CD4-positive, alpha-beta T cell treated with Interleukin-4 for 4 hours (primary cell): ENCODE measurements around the gene UFD1.

Experiments
- DNase-seq: peaks from one replicate; pipeline ENCODE4 v3.0.0-alpha.2; 2020

Gene UFD1

DNA sequence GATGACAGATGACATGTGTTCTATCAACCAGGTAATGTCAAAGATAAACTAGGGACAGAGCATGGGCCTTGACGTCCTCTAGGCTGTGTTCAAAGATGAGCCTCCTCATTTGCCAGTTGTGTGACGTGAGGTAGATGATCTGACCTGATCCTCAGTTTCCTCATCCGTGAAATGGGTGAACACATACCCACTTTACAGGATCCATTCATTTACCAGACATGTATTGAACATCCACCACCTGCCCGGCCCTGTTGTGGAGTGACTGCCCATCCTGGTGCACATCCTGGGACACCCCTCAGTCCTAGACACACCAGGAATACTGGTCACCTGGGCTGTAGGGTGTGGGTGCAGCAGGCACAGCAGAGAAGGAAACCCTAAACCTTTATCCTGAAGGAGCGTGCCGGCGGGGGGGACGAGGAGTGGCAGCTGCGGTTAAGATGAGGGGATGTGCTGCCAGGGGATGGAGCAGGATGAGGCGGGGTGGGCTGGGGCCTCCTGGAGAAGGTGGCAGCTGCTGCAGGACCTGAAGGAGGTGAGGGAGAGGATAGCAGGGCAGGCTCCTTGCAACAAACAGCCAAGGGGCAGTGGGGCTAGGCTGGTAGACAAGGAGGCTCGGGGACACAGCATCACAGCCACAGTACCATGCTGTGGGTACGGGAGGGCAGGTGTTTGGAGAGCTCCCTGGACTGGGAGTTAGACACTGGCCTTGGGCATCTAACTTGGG lies 36.8 kb upstream of the UFD1 start:
- no peak for DNase-seq

DNA sequence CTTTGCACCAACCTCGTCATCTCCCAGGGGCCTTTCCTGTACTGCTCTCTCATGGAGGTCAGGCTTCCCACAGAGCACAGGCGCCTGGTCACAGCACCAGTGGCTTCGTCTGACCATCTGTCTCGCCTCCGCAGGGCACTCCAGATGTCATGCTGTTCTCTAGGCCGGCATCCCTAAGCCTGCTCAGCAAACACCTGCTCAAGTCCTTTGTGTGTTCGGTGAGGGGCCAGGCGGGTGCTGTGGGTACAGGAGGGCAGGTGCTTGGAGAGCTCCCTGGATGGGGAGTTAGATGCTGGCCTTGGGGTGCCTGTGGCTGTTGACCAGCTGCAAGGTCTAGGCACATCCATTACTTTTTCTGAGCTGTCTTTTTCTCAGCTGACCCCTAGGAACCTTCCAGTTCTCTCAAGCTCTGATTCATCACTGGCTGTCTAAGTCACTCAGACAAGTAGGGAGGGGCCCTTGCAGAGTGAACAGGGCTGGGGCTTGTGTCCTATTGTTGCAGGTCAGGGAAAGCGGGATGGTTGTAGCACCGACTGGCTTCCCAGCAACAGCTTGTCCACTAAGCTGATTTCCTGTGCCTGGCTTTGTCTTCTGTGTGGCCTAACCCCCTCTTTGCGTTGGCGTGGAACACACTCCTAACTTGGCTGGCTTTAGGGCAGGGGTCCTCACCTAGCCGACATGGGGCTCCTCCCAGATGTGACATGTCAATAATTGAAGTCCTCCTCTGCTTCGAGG lies 36.0 kb upstream of the UFD1 start:
- DNase-seq: no peak

DNA sequence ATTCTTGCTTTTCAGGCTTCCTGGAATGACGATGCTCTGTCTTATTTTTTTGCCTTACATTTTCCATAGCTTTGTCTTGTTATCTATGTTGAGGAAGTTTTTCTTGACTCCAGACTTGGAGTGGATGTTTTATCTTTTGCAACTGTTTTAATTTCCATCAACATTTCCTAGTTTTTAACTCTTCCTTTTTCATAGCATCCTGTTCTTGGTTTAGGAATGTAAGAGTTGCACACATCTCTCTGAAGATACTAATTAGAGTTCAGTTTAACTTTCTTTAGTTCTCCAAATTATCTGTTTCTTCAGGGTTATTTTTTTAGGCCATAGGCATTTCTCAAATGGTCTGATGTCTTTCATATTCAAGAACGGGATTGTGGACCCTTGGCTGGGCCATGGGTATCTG lies 34.8 kb upstream of the UFD1 start:
- no peak for DNase-seq

DNA sequence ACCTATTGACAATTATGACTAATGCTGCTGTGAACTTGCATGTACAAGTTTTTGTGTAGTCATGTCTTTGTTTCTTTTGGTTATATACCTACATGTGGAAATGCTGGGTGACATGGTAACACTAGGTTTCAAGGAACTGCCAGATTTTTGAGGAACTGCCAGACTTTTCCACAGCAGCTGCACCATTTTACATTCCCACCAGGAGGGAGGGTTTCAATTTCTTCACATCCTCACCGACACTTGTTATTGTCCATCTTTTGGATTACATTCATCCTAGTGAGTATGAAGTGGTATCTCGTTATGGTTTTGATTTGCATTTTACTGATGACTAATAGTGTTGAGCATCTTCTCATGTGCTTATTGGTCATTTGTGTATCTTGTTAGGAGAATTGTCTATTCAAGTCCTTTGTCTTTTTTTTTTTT lies 31.9 kb upstream of the UFD1 start:
- DNase-seq: no peak

DNA sequence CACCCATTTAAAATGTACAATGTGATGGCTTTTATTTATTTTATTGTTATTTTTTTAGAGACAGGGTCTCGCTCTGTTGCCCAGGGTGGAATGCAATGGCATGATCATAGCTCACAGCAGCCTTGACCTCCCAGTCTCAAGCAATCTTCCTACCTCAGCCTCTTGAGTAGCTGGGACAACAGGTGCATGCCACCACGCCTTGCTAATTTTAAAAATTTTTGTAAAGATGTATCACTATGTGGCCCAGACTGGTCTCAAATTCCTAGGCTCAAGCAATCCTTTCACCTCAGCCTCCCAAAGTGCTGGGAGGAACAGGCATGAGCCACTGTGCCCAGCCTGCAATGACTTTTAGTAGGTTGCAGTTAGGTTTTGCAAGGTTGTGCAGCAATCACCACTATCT lies 30.9 kb upstream of the UFD1 start:
- DNase-seq: no peak

DNA sequence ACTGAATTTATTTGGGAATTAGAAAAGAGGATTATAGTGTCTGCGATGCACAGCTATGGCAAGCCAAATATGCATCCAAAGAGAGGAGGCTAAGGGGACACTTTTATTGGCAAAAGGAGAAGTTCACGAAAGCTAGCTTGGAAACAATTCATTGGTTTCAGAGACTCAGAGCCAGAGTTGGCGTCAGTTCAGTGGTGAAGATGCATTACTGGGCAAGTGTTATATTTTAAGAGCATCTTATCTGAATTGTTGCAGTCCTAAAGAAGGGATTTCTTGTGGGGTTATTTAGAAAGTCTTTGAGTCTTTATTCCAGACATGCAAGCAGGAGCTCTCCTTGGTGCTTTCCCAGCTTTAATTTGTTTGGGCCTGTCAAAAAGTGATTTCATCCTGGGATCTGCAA lies 30.2 kb upstream of the UFD1 start:
- DNase-seq: no peak

DNA sequence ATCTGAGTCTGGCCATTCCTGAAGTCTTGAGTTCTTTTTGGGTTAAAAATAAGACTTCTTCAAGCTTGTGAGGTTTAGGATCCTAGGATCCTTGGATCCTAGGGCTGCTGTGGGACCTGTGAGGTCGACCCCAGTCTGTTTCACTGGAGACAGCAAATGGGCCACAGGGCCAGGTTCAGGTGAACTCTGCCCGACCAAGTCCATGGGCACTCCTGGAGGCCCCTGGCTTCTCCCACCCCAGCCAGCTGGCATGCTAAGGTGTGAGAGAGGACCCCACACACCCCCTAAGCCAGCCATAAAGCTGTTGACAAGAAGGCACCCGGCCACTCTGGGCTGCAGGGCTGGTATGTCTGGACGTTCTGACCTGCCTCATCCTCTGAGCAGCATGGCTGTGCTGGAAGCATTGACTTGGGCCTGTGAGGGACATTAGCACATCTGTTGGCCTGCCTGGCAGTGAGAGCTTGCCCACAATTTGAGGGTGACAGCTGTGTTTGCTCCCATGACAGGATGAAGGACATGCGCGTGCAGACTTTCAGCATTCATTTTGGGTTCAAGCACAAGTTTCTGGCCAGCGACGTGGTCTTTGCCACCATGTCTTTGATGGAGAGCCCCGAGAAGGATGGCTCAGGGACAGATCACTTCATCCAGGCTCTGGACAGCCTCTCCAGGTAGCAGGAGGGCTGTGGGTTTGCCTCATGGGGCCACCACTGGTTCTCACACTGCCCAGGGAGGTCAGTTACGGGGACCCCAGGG lies 29.2 kb upstream of the UFD1 start:
- DNase-seq: no peak

DNA sequence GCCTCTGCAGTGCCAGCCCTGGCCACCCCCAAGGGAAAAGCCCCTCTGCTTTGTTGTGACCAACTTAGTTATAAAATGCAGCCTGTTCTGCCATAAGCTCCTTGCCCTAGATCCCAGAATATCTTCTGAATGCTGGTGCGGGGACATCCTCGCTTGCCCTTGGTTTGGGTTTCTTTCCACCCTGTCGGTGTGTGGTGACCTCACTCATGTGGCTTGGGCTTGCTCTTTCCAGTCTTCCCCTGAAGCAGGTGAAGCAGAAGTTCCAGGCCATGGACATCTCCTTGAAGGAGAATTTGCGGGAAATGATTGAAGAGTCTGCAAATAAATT lies 28.5 kb upstream of the UFD1 start:
- no peak for DNase-seq

DNA sequence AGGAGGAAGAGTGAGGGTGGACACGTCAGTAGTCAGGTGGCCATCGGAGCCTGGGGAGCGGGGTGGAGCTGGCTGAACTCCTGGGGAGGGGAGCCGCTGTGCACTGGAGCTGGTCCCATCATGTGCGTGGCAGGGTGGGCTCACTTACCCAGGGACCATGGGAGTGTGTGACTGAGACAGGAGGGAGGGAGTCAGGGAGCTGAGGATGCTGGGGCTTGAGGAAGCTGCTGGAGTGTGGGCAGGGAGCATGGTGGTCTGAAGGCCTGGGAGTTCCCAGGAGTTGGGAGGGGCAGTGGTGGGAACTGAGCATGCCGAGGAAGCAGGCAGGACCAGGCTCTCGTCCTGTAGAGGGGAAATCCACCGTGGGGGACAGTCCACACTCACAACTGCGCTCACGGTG lies 27.2 kb upstream of the UFD1 start:
- DNase-seq: no peak

DNA sequence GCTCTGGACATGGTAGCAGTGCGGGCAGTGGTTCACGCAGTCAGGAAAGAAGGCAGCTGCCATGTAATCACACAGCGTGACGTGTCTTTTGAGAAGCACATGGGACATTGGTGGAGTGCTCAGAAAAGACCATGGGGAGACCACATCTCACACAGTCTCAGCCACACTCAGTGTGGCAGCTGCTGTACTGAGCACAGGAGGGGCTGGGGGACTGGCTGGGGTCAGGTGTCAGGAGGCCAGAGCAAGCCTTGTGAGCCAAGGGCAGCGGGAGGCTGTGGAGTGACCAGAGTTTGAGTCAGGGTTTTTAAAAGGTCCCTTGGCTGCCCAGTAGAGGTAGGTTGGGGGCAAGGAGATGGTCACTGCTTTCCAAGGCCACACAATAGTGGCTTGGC lies 26.7 kb upstream of the UFD1 start:
- no peak for DNase-seq

DNA sequence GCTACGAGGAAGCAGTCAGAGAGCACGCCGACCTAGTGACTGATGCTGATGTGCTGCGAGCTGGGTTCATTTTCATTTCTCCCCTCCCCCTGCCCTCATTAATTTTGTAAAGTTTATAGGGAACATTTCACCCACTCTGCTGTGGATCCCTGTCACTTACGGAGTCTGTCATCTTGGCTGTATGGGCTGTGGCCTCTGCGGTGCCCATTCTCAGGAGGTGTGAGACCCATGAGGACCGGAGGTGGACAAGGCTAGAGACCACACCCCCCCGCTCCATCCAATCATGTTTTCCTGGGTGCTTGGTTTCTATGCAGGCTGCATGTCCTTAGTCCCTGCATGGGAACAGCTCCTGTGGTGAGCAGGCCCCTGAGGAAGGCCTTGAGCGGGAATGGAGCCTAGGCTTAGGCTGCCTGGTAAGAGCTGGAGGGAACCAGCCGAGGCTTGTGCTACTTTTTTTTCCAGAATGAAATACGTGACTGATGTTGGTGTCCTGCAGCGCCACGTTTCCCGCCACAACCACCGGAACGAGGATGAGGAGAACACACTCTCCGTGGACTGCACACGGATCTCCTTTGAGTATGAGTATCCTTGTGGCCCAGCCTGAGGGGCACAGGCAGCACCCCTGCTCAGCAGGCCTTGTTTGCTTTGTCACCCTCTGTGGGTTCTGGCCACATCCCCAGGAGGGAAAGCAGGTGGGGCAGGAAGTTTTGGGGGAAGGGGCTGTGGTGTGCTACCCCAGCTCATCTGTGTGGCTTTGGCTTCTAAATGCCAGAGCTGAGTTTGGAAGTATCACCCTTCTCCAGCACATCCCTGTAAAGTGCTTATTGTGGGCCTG lies 26.1 kb upstream of the UFD1 start:
- no peak for DNase-seq

DNA sequence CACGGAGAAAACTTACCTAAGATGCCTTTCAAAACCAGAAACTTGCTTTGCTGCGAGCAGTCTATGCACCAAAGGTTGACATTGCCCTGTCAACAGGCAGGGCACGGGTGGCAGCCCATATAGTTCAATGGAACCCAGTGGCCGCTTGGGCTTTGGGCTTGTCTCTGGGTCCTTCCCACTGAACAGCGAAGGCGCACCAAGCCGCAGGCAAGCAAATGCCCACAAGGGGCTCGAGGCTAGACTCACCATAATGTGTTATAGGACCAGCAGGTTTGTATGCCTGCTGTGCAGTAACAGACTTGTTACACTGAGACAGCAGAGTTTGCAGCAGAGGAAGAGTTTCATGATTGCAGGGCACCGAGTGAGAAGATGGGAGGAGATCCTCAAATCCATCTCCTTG lies 24.9 kb upstream of the UFD1 start:
- no peak for DNase-seq

DNA sequence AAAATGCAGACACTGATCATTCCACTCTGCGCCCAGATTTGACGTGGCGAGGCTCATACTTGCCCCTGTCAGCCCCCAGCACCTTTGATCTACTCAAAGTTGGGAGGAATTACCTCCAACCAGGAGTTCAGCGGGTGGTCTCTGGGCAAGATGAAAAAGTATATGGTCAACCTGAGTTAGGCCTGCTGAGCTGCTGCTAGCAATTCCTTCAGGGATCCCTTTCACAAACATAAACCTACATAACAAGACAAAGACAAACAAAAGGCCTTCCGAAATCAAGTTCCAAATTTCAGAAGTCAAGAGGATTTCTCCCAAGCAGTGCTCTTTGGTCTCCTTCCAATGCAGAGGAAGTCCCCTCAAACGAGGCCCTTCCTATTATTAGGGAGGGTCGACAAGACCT lies 24.4 kb upstream of the UFD1 start:
- no peak for DNase-seq

DNA sequence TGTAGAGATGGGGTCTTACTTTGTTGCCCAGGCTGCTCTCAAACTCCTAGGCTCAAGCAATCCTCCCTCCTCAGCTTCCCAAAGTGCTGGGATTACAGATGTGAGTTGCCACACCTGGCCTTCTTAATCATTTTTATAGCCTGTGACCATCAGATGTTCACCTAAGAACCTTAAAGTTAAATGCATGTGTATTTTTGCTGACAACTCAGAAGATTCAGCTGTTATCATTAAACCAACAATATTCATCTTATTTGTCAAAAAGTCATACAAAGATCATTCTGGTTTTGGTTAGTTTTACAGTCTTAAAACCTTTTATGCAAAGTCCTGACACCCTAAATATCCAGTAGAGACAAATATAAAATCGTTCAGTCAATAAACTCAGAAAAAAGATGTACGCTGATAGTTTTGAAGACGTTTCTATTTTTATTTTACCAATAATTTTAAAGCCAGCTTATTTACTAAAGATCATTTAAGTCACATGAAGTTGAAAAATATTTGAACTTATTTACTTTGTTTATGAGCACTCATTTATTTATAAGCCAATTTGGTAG lies 23.0 kb upstream of the UFD1 start:
- DNase-seq: no peak

DNA sequence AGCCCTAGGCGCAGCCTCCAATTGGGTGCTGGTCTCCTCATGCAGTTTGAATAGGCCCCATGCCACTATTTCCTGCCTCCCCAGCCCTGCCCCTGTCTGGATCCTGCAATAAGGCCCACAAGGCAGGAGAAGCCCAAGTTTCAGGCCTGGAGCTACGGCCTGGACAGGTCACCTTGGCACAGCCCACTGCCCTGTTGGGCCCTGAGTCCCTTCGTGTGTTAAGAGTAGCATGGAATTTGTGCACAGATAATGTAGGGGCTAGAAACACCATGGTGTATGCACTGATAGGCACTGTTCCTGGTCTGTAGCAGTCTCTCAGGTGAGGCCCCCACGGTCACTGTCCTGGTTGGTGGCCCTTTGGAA lies 20.9 kb upstream of the UFD1 start:
- DNase-seq: no peak

DNA sequence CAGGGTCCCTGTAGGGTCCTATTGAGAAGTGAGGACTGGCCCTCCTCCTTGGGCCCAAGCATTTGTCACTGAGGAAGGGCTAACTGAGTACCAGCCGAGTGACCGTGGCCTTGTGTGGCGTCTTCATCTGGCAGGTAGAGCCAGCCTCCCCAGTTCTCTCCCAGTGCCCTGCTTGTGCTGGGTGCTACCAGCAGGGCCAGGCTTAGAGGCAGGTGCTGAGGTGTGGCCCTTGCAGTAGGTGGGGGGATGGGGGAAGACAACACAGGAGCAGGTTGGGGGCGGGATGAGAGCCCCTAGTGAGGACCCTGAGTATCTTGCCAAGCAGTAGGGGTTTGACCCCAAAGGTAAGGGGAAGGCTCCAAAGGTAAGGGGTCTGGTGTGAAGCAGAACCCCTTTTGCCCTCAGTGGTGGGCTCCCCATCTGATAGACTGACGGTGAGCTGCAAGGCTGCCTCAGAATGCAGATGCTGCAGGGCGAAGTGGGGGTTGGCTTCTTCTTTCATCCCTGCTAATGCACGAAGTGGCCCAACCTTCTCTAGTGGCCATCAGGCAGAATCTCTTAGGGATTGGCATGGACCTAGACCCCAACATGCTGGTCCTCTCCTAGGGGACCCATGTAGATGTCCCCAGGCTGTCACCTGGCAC lies 20.4 kb upstream of the UFD1 start:
- no peak for DNase-seq

DNA sequence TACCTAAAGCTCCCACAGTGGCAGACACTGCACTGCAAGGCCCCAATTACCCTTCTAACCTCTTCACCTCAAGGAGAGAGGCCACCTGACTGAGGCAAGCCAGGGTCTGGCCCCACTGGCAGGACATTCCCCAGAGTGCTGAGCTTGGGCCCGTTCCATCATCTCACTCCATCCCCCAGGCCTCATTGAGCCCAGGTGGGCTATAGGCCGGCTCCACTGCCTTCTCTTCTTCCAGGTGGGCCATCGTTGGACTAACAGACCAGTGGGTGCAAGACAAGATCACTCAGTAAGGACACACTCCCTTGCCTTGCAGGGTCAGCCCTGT lies 19.8 kb upstream of the UFD1 start:
- DNase-seq: no peak

DNA sequence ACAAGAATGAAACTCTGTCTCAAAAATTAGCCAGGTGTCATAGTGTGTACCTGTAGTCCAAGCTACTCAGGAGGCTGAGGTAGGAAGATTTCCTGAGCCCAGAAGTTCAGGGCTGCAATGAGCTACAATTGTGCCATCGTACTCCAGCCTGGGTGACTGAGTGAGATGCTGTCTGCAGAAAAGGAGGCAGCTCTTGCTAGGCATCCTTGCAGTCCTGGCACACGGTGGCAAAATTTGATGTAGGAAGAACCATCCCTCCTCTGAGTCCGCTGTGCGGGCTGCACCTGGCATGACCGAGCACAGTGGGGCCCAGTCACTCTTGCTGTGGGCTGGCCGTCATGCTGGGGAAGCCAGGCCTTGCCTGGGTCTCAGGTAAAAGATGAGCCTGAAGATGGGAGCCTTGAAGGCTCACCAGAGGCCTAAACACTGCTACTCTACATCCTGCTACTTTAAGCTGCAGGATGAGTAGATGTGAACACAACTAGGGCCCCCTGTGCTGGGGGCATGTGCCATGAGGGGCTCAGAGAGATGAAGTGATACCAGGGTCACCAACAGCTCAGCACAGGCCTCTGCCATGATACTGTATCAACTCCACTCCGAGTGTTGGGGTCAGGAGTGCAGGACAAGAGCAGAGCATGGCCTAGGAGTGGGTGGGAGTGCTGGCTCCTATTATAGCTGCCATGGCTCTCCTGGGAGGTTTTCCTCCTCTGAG lies 19.3 kb upstream of the UFD1 start:
- no peak for DNase-seq

DNA sequence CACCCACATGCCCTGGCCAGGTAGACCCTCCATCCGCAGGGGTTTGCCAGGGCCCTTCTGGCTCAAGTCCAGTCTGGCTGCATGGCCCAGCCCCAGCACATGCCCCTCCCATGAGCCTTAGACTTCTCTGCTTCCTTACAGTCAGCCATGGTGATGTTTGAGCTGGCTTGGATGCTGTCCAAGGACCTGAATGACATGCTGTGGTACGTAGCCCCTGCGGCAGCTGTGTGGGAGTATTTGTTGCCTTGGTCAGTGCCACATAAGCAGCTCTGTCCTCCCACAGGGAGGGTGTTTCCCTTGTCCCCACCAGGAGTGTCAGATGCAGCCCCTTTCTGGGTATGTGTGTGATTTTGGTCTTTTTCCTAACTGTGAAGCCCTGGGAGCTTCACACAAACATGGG lies 18.3 kb upstream of the UFD1 start:
- no peak for DNase-seq

DNA sequence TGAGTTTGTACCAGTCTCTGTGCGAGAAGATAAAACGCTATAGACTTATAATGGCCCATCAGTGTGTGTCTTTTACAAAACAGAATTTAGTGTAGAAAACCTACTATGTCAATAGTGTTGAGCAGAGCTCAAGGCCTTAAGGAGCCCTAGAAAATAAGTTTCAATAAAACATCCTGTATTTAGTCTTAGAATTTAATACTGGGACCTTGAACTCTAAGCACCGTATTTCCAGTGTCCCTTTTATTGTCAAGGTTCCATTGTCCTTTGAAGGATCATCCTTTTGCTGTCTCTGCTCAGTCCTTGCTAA lies 17.3 kb upstream of the UFD1 start:
- no peak for DNase-seq

DNA sequence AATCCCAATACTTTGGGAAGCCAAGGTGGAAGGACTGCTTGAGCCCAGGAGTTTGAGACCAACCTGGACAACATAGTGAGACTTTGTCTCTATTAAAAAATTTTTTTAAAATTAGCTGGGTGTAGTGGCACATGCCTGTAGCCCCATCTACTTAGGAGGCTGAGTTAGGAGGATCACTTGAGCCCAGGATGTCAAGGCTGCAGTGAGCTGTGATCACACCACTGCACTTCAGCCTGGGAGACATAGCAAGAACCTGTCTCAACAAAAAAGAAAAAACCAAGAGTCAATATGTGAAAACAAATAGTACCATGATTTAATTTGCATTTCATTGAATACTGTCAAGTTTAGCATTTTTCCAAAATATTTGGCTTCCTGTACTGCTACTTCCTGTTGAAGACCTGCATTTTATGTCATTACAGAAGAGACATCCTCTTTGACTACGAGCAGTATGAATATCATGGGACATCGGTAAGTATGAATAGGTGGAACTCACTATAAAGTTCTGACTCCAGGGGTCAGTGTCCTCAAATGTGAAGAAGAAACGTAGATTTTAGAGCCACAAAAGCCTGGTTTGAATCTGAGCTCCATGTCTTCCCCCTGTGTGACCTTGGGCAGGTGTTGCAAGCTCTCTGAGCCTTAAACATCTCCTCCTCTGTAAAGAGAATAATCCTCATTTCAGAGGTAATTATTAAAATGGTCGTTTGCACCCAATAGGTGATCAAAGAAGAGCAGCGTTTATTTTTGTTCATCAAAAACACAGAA lies 16.8 kb upstream of the UFD1 start:
- no peak for DNase-seq
